ENCODE measurements around the gene LRRC74B. TPM values are rescaled to one million over a fixed set of nuclear protein-coding genes. Genes with fewer than 3 reads are reported as not detected.
"Not testable (repeated sequence)": the region's sequence is repeated elsewhere in the genome, so short reads cannot be mapped to it uniquely, and the experiment has no call there.

LRRC74B gene
- total and polyA plus RNA-seq, 12 donors = not detected

DNA sequence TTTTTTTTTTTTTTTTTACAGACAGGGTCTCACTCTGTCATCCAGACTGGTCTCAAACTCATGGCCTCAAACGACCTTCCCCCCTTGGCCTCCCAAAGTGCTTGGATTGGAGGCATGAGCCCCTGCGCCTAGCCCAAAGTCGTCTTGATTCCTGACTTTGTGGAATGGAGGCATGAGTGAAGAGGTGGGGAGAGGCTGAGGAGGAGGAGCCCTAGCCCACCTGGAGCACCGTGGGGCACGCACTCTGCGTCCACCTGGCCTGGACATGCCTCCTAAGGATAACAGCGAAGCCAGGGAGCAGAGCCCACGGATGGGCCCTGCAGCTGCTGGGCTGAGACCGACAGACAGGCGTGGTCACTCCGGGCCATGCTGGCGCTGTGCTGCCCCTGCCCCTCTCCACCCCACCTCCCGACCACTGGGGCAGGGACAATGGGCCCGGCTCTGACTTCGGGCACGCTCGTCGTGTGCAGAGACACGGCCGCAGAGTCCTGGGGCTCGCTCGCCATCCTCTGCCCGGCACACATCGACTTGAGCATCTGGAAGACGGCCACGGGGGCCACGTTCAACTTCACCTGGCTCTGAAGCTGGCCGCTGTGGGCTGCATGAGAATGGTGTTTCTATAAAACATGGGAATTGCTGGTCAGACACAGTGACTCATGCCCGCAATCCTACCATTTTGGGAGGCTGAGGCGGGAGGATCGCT lies 34.8 kb downstream of the LRRC74B start:
- intact Hi-C loops (cut with DNase I) = no loop called here
- H3K9me3 ChIP-seq = no peaks in the 10 kb centered on the region
- TF ChIP-seq, protein P1, sequence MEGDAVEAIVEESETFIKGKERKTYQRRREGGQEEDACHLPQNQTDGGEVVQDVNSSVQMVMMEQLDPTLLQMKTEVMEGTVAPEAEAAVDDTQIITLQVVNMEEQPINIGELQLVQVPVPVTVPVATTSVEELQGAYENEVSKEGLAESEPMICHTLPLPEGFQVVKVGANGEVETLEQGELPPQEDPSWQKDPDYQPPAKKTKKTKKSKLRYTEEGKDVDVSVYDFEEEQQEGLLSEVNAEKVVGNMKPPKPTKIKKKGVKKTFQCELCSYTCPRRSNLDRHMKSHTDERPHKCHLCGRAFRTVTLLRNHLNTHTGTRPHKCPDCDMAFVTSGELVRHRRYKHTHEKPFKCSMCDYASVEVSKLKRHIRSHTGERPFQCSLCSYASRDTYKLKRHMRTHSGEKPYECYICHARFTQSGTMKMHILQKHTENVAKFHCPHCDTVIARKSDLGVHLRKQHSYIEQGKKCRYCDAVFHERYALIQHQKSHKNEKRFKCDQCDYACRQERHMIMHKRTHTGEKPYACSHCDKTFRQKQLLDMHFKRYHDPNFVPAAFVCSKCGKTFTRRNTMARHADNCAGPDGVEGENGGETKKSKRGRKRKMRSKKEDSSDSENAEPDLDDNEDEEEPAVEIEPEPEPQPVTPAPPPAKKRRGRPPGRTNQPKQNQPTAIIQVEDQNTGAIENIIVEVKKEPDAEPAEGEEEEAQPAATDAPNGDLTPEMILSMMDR (IDR thresholded peaks at IDR 0.05) = no peak
- H3K27me3 ChIP-seq = peaks cover 0 to 5% (median 0%) of the 10 kb centered on the region in 7 donors
- ATAC-seq (no peak), DNase-seq (no peak)
- no peaks in the 10 kb centered on the region for H3K4me1 ChIP-seq
- no peak overlapping the region for H3K27ac ChIP-seq
- WGBS, 2 donors = 90 to 92% methylated on average over 31 of the region's 31 CpGs
- H3K36me3 ChIP-seq = no peaks in the 10 kb centered on the region
- no peak overlapping the region for H3K4me3 ChIP-seq

DNA sequence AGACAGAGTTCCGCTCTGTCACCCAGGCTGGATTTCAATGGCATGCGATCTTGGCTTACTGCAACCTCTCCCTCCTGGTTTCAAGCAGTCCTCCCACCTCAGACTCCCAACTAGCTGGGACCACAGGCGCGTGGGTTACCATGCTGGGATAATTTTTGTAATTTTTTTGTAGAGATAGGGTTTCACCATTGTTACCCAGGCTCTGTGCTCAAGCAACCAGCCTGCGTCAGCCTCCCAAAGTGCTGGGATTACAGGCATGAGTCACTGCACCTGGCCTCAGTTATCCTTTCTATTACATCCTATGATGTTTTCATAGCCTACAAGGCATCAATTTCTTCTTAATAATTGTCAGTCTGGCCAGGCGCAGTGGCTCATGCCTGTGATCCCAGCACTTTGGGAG lies 36.5 kb downstream of the LRRC74B start:
- DNase-seq = no peak
- ATAC-seq = no peak

GRCh38 chr22:21087119-21087518 lies 41.4 kb downstream of the LRRC74B start:
- Histone ChIP-seq H3K27ac (no peak overlapping the region), H3K4me1 (no peaks in the 10 kb centered on the region), H3K36me3 (no peaks in the 10 kb centered on the region), H3K27me3 (peaks cover 0 to 15% (median 3%) of the 10 kb centered on the region in 7 donors), H3K4me3 (no peak overlapping the region), H3K9me3 (no peaks in the 10 kb centered on the region)
- ATAC-seq (no peak), DNase-seq (no peak)
- TF ChIP-seq, protein P1 (IDR thresholded peaks at IDR 0.05) = no peak
- 80 to 85% methylated on average over 5 of the region's 5 CpGs for WGBS, 2 donors
- intact Hi-C loops (cut with DNase I) = no loop called here

More for the DNA sequence above, 36.5 kb downstream of the LRRC74B start:
- Histone ChIP-seq H3K27ac (no peak overlapping the region), H3K4me1 (no peaks in the 10 kb centered on the region), H3K9me3 (no peaks in the 10 kb centered on the region), H3K27me3 (peaks cover 0 to 5% (median 3%) of the 10 kb centered on the region in 7 donors), H3K36me3 (no peaks in the 10 kb centered on the region), H3K4me3 (no peak overlapping the region)
- intact Hi-C loops (cut with DNase I) = no loop called here
- TF ChIP-seq, protein P1 (IDR thresholded peaks at IDR 0.05) = no peak
- 92 to 94% methylated on average over 6 of the region's 6 CpGs for WGBS, 2 donors

DNA sequence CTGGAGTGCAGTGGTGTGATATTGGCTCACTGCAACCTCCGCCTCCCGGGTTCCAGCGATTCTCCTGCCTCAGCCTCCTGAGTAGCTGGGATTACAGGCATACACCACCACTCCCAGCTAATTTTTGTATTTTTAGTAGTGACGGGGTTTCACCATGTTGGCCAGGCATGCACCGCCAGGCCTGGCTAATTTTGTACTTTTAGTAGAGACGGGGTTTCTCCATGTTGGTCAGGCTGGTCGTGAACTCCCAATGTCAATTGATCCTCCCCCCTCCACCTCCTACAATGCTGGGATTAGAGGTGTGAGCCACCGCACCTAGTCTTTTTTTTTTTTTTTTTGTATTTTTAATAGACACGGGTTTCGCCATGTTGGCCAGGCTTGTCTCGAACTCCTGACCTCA lies 42.2 kb downstream of the LRRC74B start:
- H3K4me1 ChIP-seq; H3K9me3 ChIP-seq; H3K27ac ChIP-seq; ATAC-seq; H3K36me3 ChIP-seq; H3K4me3 ChIP-seq; intact Hi-C loops (cut with DNase I); DNase-seq: not testable (repeated sequence)
- H3K27me3 ChIP-seq = peaks cover 0 to 15% (median 3%) of the 10 kb centered on the region in 7 donors
- 94 to 95% methylated on average over 11 of the region's 11 CpGs for WGBS, 2 donors

DNA sequence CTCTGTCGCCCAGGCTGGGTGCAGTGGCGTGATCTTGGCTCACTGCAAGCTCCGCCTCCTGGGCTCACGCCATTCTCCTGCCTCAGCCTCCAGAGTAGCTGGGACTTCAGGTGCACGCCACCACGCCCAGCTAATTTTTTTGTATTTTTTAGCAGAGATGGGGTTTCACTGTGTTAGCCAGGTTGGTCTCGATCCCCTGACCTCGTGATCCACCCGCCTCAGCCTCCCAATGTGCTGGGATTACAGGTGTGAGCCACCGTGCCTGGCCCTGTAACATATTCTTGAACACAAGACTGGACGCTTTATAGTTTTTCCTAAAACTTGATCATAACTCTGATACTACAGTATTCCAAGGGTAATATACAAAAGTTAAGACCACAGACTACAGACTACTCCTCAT lies 45.5 kb downstream of the LRRC74B start:
- DNase-seq, ATAC-seq, H3K4me1 ChIP-seq, H3K9me3 ChIP-seq, H3K4me3 ChIP-seq, H3K36me3 ChIP-seq, H3K27ac ChIP-seq: not testable (repeated sequence)
- H3K27me3 ChIP-seq = peaks cover 0 to 15% (median 0%) of the 10 kb centered on the region in 7 donors
- WGBS, 2 donors = 83 to 89% methylated on average over 11 of the region's 11 CpGs
- intact Hi-C loops (cut with DNase I) = loop anchor here in 1 of 10 donors (10.0 kb wide), 1 partner anchor 56 kb away; the partner anchor contains the start of gene SLC7A4

All from heart right ventricle (tissue), 16 donors.